T-helper 1 cell treated with Interleukin-12 subunit alpha and Interleukin-12 subunit beta and Interleukin-4 antibody, amounts not matched to agents 30 ng/mL and 1 ng/mL, for 36 hours (primary cell): ENCODE results near the gene PPP1R3F. TPM values are rescaled to one million over a fixed set of nuclear protein-coding genes. Genes with fewer than 3 reads are reported as not detected.
"Not testable (repeated sequence)": the region's sequence is repeated elsewhere in the genome, so short reads cannot be mapped to it uniquely, and the experiment has no call there.

Source experiments
- intact Hi-C: fragments of 100-400 bp; cut with micrococcal nuclease; formaldehyde crosslinking; loops from one replicate; pipeline ENCODE4 v1.15.1; 2024
- total RNA-seq: library from RNA; stranded (reverse); gene quantifications from 2 replicates; pipeline ENCODE4 v1.2.3, GENCODE V29; 2022

PPP1R3F gene
- total RNA-seq, 1 donor from 2014 or later: 13.0 TPM

DNA sequence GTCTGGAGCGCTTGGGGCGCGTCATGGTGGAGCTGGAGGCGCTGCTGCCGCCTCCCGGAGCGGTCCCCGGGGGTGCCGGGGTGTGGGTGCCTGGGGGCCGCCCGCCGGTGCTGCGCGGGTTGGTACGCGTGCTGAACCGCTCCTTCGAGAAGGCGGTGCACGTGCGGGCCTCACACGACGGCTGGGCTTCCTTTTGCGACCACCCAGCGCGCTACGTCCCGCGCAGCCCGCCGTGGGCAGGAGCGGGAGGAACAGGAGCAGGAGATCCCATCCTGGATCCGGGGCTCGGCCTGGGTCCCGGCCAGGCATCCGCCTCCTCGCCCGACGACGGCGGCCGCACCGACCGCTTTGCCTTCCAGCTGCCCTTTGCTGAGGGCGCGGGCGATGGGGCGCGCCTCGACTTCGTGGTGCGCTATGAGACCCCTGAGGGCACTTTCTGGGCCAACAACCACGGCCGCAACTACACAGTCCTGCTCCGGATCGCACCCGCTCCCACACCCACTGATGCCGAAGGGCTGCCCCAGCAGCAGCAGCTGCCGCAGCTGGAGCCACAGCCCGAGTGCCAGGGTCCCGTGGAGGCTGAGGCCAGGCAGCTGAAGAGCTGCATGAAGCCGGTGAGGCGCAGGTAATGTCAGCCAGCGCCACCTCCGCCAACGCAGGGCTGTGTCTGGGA is 792 bp downstream of the PPP1R3F start:
- intact Hi-C loops: loop anchor here (5.0 kb wide), 1 partner anchor 268 kb away; the partner anchor contains the start of gene GRIPAP1

DNA sequence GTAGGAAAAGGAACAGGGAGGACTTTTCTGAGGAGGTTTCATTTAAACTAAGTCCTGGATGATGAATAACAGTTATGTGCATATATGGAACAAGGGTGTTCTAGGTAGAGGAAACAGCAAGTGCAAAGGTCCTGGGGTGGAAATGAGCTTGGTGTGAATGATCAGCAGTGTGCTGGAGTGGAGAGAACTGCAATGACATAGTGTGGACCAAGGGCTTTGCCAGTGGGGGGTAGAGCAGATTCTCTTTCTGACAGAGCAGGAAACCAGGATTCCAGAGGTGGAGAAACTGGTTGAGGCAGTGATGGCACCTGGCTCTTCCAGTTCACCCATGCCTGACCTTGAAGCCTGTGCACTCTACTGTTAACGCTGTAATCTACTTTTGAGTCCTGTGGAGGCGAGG is 1.7 kb downstream of the PPP1R3F start:
- intact Hi-C loops: loop anchor here (5.0 kb wide), 1 partner anchor 269 kb away; the partner anchor contains the start of gene GRIPAP1

DNA sequence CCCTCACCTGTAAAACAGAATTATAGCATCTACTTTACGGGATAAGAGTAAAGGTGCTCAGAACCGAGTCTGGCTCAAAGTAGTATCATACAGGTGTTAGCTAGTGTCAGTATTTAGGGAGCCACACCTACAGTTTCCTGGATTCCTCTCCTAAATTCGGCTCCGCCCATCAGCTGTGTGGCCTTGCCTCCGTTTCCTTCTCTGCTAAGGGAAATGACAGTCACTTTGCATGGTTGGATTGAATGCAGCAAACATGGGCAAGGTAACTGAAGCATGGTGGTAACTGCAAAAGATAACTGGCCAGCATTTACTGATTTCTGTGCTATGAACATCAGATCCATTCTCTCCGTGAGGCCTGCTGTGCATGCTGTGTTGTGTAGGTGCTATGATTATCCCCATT is 2.8 kb downstream of the PPP1R3F start:
- intact Hi-C loops: loop anchor here (2.0 to 5.0 kb wide), 2 partner anchors 20 to 270 kb away; partner anchors contain the start of gene GRIPAP1

DNA sequence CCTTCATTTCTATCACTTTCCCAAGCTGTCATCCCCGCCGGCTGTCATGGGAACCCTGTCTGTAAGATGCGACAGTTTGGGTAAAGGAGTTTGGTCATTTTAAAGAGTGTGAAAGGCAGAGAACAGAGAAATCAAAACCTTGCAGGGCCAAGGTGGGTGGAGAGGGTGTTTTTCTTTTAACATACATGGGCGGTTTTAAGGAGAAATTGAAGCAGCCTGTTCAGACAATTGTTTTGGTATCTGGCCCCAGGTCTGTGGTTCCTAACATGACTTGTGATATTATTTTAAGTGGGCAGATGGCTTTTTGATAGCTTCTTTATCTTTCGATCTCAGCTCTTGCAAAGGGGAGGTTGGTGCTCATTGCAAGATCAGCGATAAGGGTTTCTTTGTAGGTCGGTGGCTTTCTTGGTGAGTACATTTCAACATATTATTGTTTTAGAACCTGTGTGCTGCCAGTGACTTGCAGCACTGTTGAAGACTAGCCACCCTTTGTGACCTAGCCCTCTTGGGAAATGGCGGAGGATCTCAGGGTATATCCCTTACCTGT is 3.7 kb downstream of the PPP1R3F start:
- intact Hi-C loops: loop anchor here (1.0 to 5.0 kb wide), 3 partner anchors 20 to 271 kb away; partner anchors contain the start of gene GRIPAP1

DNA sequence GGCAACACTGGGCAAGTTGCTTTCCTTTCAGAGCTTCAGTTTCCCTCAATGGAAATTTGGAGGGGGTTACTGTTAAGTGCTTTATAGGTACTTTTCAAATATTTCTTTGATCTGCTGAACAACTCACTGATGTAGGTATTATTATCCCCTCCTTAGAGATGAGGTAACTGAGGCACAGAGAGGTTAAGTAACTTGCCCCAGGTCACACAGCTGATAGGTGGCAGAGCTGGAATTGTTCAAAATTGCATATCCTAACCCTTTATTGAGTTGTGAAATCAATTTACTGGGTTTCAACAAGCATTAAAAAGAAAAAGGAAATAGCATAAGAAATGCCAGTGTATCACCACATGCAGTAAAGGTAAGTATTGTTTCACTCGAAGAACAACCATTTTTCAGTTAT is 6.6 kb downstream of the PPP1R3F start:
- intact Hi-C loops: no loop called here

DNA sequence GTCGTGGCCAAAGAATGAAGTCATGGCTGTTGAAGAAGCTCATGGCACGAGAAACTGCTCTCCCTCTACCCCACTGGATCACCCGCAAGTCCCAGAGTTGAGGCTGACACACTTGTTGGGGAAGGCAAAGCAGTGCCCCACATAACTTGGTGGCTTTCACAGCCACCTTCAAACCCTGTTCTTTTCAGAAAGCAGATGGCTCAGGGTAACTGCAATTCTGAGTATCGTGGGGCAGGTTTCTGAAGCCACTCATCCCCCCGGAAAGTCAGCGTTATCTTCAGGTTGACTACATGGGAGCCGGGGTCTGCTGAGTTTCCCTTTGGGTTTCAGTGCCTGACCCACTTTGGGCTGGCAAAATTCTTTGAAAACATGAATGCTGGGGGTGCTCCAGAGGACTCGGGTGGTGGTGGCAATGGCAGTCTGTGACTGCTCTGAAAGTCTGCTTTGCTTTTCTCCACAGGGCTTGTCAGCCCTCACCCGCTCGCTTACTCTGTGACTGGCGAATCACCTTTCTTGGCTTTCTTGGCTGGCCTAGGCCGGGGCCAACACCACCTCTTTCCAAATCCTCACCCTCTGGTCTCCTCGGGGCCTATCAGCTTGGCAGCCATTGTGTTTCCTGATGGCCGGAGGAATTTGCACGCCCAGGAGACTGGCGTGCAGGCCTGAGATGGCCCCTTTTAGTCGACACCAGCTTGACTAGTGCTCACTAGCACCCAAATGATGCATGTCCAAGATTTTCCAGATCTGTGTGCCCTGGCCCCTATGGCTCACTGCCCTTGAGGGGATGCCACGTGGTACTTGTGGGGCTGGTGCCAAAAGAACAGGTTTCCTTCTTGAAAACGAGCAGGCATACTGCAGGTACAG is 7.3 kb downstream of the PPP1R3F start:
- intact Hi-C loops: no loop called here

DNA sequence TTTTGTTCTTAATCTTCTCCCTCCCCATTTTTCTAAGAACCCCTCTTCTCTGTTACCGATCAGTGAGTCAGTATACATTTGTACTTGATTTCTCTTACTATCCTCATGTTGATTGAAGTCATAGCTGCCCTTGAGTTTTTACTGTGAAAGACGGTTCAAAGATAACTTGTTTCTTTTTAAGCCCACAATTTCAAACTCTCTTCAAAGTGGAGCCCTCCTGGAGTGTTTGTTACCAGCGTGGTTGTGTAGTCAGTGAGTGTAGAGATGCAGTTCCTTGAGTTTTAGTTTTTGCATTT is 7.9 kb downstream of the PPP1R3F start:
- intact Hi-C loops: no loop called here

DNA sequence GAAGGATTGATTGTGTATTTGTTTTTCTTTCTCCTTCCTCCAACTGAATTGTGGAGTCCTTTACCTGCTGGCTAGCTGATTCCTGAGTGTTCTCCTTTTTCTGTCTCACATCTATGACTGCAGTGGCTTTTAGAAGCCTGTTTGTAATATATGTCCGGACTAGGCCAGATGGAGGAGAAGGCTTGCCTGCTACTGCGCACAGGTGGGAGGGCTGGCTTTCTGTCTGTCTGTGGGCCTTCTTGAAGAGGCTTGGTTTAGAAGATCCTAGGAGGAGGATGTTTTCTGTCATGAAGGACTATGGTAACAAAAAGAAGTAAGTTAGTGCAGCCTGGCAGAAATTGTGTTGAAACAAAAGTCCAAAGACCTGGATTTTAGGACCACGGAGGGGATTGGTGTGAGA is 8.5 kb downstream of the PPP1R3F start:
- intact Hi-C loops: no loop called here

DNA sequence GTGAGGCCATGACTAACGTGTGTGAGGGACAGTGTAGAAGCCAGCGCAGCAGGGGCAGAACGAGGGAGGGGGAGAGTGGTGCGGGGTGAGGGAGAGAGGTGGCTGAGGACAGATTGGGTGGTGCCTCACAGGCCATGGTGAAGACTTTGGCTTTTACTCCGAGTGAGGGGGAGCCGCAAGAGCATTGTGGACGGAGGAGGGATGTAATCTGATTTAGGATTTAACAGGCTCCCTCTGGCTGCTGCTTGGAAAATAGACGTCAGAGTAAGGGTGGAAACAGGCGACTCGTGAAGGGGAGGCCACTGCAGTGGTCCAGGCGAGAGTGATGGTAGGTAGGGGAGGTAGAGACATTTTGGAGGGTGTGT is 13.0 kb downstream of the PPP1R3F start:
- intact Hi-C loops: no loop called here

DNA sequence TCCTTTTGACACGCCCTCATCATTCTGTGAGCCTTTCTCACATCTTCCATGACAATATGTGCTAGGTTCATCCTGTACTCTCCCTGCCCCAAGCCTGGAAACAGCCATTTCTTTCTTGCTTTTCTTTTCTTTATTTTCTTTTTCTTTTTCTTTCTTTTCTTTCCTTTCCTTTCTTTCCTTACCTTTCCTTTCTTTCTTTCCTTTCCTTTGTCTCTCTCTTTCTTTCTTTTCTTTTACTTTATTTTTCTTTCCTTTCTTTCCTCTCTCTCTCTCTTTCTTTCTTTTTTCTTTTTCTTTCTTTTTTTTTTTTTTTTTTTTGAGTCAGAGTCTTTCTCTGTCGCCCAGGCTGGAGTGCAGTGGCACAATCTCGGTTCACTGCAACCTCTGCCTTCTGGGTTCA is 14.6 kb downstream of the PPP1R3F start:
- intact Hi-C loops: no loop called here

DNA sequence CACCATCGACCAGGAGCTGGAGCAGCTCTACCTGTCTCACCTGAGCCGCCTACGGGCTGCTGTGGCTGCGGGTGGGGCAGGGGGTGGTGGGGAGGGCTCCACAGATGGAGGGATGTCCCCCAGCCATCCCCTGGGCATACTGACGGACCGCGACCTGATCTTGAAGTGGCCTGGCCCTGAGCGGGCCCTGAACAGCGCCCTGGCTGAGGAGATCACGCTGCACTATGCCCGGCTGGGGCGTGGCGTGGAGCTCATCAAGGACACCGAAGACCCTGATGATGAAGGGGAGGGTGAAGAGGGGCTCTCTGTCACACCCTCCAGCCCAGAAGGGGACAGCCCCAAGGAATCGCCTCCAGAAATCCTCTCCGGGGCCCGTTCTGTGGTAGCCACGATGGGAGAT is 16.5 kb downstream of the PPP1R3F start:
- intact Hi-C loops: no loop called here

DNA sequence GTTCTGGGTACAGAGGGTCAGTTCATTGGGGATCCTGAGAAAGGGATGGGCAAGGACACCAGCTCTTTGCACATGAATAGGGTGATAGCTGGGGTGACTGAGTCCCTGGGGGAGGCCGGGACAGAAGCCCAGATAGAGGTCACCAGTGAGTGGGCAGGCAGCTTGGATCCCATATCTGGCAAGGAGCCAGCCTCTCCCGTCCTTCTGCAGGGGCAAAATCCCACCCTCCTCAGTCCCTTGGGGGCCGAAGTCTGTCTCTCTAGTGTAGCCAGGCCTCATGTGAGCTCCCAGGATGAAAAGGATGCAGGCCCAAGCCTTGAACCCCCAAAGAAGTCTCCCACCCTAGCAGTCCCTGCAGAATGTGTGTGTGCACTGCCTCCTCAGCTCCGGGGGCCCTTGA is 17.0 kb downstream of the PPP1R3F start:
- intact Hi-C loops: no loop called here

DNA sequence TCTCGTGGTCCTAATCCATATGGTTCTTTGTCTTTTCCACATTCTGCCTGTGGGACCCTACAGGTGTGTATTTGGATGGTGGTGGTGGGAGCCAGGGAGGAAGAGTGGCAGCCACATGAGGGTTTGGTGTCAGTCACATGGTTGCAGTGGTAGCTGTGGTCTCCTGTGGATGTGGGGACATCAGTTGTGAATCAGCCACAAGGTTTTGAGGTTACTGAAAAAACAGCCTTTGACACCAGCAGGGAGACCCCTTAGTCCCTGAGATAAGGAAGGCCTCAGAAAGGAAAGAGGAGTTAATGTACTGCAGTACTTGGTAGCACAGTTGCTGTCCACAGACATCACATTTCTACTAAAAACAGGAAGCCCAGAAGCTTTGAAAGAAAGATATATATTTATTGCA is 18.1 kb downstream of the PPP1R3F start:
- intact Hi-C loops: no loop called here

DNA sequence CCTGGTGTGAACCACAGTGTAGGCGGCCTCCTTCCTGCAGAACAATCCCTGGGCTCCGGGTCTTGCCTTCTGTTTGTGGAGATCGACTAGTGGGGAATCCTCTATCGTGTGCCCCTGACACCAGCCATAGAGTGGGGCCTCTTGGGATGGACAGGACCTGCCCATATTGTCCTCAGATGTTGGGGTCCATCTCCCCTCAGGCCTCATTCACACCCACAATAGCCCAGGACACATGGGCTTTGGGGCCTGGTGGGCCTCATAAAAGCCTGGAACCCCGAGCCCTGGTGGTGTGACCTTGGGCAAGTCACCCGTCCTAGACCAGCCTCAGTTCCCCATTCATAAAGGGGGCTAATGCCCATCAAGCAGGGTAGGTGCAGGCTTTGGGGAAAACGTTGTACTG is 20.6 kb downstream of the PPP1R3F start:
- intact Hi-C loops: no loop called here

DNA sequence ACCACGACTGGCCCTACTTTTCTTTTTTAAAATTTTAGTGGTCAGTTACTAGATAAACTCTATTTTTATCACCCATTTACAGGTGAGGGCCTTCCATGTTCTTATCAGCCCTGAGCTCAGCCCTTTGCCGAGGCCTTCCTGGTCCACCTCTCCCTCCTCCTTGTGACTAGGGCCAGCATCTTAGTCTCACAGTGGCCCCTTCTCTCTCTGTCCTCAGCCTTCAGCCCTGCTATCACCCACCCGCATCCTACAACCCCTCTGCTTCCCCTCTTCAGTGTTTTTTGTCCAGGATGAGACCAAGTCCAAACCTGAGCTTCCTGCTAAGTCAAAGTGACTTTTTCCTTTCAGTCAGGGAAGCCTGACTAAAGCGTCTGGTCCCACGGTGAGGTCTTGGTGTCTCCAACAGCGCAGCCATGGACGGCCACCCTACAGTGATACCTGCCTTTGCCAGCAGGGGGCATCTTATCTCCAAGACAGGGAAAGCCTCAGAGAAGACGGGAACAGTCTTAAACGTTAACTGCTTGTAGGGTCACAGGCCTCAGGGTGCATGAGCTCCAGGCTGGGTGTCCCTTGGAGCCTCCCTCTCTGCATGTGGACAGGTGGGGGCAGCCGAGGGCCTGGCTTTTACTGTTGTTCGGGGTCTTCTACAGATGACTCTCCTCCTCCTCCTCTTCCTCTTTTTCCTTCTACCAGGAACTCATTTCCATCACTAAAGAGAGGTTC is 22.2 kb downstream of the PPP1R3F start:
- intact Hi-C loops: loop anchor here (1.0 to 2.0 kb wide), 3 partner anchors 17 to 463 kb away; no protein-coding TSS in a partner anchor

DNA sequence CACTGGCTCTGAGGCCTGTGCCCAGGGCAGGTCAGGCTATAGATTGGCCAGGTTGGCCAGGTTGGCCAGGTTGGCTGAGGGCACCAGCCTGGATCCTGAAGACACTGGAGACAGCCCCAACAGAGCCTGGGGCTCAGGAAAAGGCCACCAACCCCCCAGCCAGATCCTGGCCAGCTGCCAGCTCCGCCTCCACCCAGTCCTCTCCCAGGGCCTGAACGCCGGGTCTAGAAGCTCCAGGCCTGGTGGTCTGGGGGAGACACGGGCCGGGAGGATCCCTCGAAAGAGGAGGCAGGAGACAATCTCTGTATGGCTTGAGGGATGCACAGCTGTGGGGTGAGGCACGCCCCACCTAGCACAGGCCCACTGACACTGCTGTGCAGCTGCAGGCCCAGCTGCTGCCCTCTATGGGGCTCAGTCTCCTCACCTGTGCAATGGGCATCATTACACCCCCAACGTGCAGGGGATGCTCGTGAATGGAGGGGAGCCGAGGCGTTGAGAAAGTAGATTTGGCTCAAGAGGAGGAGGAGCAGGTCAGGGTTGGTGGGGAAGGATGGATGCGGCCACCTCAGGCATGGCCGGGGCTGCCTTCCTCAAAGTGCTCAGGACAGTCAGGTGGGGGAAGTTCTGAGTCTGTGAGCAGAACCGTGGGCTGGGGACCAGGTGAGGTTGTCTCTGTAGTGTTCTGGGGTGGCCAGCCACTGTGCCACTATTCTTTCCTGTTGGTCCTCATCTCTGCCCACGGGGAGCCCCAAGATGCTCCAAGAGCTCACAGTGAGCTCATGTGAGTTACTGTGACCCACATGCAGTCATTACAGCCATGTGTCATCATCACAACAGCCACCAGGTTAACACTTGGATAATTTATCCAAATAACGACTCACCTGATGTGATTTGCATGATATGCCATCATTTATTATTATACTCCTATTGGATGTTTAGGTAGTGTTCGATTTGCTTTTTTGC is 23.1 kb downstream of the PPP1R3F start:
- intact Hi-C loops: loop anchor here (1.0 to 2.0 kb wide), 3 partner anchors 16 to 462 kb away; no protein-coding TSS in a partner anchor

DNA sequence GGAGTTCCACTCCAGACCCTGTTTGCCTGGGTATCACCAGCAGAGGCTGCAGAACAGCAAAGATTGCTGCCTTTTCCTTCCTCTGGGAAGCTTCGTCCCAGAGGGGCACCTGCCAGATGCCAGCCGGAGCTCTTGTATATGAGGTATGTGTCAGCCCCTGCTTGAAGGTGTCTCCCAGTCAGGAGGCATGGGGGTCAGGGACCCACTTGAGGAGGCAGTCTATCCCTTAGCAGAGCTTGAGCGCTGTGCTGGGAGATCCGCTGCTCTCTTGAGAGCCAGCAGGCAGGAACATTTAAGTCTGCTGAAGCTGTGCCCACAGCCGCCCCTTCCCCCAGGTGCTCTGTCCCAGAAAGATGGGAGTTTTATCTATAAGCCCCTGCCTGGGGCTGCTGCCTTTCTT is 29.7 kb downstream of the PPP1R3F start:
- intact Hi-C loops: not testable (repeated sequence)

DNA sequence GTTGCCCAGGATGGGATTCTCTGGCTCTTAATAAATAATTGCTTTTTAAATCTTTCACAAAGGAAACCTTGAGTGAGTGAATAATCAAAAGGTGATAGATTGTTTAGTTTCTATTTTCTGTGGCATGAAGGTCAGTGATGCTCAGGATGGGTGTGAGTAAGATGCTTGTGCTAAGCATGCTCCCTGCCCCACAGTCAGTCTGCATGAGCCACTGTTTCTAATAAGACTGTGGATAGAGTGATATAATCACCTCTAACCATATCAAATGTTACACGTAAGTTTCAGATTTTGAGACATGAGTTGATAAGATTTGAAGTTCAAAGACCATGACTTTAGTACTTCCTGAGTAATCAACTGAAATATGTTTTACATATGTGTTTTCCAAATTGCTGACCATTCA is 31.1 kb downstream of the PPP1R3F start:
- intact Hi-C loops: no loop called here

DNA sequence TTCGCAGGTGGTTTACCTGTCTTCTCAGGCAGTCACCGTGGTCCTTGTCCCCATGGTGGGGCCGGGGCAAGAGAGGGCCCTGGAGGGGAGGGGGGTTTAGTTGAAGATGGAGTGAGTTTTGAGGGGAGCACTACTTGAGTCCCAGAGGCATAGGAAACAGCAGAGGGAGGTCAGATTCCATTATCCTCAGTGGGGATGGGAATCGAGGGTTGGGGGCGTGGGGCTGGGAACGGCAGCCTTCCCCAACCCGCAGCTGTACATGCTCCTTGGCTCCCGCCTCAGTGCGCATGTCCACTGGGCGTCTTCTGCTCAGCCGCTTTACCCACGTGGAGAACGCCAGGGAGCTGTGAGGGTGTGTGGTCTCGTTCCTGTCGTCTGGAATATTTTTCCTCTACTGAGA is 33.8 kb downstream of the PPP1R3F start, which contains the start of gene GAGE10:
TSS of gene GAGE10 (plus strand) at position 301 of the 400 bp plus-strand sequence. CDS start 1,214 bp downstream, outside the sequence.
- intact Hi-C loops: no loop called here

DNA sequence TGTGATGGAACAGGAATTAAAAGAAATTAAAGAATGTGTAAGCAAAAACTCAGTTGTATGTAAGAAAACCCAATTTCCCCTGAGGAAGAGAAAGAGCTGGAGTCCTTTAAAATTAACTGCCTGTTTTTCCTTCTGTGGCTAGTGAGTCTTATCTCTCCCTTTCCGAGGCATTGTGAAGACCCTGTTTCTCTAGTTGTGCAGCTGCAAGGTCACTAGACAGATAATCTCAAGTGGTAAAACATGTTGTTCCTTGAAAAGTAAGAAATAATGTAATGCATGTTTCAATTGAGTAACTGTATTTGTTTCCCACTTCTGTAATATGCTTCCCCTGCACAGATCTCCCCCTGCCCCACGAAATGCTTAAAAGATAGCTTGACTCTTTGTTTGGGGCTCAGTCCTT is 38.2 kb downstream of the PPP1R3F start:
- intact Hi-C loops: loop anchor here (2.0 kb wide), 2 partner anchors 15 to 73 kb away; partner anchors contain the start of gene CCDC22
